ENCODE results near the gene EBF3.

DNA sequence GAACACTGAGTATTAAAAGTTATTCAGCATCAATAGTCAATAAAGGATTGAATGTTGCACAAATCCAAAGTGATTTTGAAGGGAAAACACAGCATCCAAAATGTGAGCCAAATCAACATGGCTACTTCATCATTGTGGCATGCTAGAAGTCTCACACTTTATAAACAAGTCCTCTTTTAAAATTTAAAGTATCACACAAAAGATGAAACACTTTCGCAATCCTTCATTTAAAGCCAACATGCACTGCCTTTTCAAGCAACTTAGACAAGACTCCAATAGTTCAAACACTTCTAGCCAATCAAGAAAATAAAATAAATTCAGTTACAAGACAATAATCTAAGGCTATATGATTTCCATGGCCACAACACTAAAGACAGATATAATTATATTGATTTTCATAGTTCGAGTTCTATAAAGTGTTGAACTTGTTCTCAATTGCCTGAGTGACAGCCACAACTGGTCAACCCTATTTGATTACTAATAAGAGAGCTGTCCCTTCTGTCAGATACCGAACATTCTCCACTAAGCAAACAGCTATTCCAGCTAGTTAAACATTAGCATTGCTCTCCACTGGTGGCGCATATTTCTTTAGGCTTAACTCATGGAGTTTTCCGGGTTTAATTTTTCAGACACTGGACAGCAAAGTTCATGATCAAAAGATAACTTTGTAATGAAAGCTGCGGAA, 8.3 kb downstream of the EBF3 start:
- TF ChIP-seq EZH2phosphoT487 (IDR thresholded peaks at IDR 0.05; ENCODE audit: low read depth, severe bottlenecking, unreplicated experiment), result no peak
- TF ChIP-seq, protein P1, sequence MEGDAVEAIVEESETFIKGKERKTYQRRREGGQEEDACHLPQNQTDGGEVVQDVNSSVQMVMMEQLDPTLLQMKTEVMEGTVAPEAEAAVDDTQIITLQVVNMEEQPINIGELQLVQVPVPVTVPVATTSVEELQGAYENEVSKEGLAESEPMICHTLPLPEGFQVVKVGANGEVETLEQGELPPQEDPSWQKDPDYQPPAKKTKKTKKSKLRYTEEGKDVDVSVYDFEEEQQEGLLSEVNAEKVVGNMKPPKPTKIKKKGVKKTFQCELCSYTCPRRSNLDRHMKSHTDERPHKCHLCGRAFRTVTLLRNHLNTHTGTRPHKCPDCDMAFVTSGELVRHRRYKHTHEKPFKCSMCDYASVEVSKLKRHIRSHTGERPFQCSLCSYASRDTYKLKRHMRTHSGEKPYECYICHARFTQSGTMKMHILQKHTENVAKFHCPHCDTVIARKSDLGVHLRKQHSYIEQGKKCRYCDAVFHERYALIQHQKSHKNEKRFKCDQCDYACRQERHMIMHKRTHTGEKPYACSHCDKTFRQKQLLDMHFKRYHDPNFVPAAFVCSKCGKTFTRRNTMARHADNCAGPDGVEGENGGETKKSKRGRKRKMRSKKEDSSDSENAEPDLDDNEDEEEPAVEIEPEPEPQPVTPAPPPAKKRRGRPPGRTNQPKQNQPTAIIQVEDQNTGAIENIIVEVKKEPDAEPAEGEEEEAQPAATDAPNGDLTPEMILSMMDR (IDR thresholded peaks at IDR 0.05; ENCODE audit: poor library complexity), result no peak
